Endodermal cell (in vitro differentiated cells): ENCODE data around the gene CERS6. TPM values are rescaled to one million over a fixed set of nuclear protein-coding genes. Genes with fewer than 3 reads are reported as not detected.

ENCODE experiments used
- DNase-seq: peaks from one replicate; pipeline ENCODE4 v3.0.0-alpha.2; 2017
- H3K27ac ChIP-seq: 2 replicates; pipeline ENCODE4 v1.5.1; 2013; ENCODE audit warnings: mild to moderate bottlenecking, low read depth, low read length, moderate library complexity
- H3K27me3 ChIP-seq: 2 replicates; pipeline ENCODE4 v1.6.1; 2013; ENCODE audit warnings: mild to moderate bottlenecking, low read length, moderate library complexity; ENCODE audit not compliant: insufficient read depth, control insufficient read depth, poor library complexity, severe bottlenecking
- H3K36me3 ChIP-seq: 2 replicates; pipeline ENCODE4 v1.7.0; 2013; ENCODE audit warnings: mild to moderate bottlenecking, low read length, moderate library complexity; ENCODE audit not compliant: control insufficient read depth, insufficient read depth
- H3K4me1 ChIP-seq: one replicate; pipeline ENCODE4 v1.7.0; 2013; ENCODE audit warnings: low read length; ENCODE audit not compliant: control insufficient read depth, insufficient read depth
- H3K4me3 ChIP-seq: 2 replicates; pipeline ENCODE4 v1.5.1; 2013; ENCODE audit warnings: mild to moderate bottlenecking, low read length, moderate library complexity
- H3K9ac ChIP-seq: 2 replicates; pipeline ENCODE4 v1.6.1; 2013; ENCODE audit warnings: mild to moderate bottlenecking, low read length, moderate library complexity; ENCODE audit not compliant: poor library complexity, severe bottlenecking; ENCODE audit errors: extremely low read depth
- H3K9me3 ChIP-seq: 2 replicates; pipeline ENCODE4 v1.6.1; 2013; ENCODE audit warnings: mild to moderate bottlenecking, low read length, moderate library complexity; ENCODE audit not compliant: control insufficient read depth
- H3K27ac Mint-ChIP-seq: 2 replicates; pipeline ENCODE4 v1.8.0; 2020; ENCODE audit warnings: mixed read lengths
- H3K27me3 Mint-ChIP-seq: 2 replicates; pipeline ENCODE4 v1.8.0; 2021; ENCODE audit warnings: mild to moderate bottlenecking, mixed read lengths; ENCODE audit not compliant: insufficient read depth
- H3K36me3 Mint-ChIP-seq: 2 replicates; pipeline ENCODE4 v1.8.0; 2020; ENCODE audit warnings: low read depth, mixed read lengths
- H3K4me1 Mint-ChIP-seq: 2 replicates; pipeline ENCODE4 v1.8.0; 2020; ENCODE audit warnings: mixed read lengths
- H3K4me3 Mint-ChIP-seq: 2 replicates; pipeline ENCODE4 v1.8.0; 2020; ENCODE audit warnings: mild to moderate bottlenecking, moderate library complexity, mixed read lengths
- H3K9me3 Mint-ChIP-seq: 2 replicates; pipeline ENCODE4 v1.8.0; 2020; ENCODE audit warnings: mild to moderate bottlenecking, mixed read lengths
- CTCF ChIP-seq: fragments of 200-600 bp; sonication (generic); conservative IDR thresholded peaks from 2 replicates; pipeline ENCODE4 v1.5.0; 2021; ENCODE audit warnings: antibody characterized with exemption, mild to moderate bottlenecking
- WGBS, 2 experiments: methylation state at CpG; one replicate each; pipeline versions ENCODE4 v1.1.5 to v1.1.7; 2013; ENCODE audit warnings: missing lambda C conversion rate in 2 of 2, mixed read lengths in 1 of 2; ENCODE audit not compliant: insufficient coverage in 1 of 2, insufficient read length in 1 of 2; 5-methylcytosine and 5-hydroxymethylcytosine counted together
- total RNA-seq, 2 donors: library from RNA; stranded (reverse); fragmentation: NEBNext Ultra II Directional in 1 of 2; extraction: Animal tissue kit (Norgen Biotek cat#: 25700) in 1 of 2; gene quantifications; 2 replicates in 1 of 2; 3 replicates in 1 of 2; pipeline ENCODE4 v1.2.1, GENCODE V29; 2021

The CERS6 gene
- total RNA-seq, 2 donors from 2014 or later = 41.3 to 52.0 TPM

- peaks cover 26% of the 10 kb centered on the region for H3K4me1 ChIP-seq
- DNase-seq = no peak
- H3K9ac ChIP-seq = no peak overlapping the region
- no peaks in the 10 kb centered on the region for H3K9me3 ChIP-seq
- Mint-ChIP-seq H3K27me3 (no peaks in the 10 kb centered on the region), H3K4me3 (no peak overlapping the region), H3K36me3 (no peaks in the 10 kb centered on the region), H3K4me1 (peaks cover 63% of the 10 kb centered on the region), H3K9me3 (no peaks in the 10 kb centered on the region), H3K27ac (no peak overlapping the region)
- no peak overlapping the region for H3K4me3 ChIP-seq
- H3K36me3 ChIP-seq = no peaks in the 10 kb centered on the region
- H3K27ac ChIP-seq = no peak overlapping the region
- TF ChIP-seq CTCF = no peak
- no peaks in the 10 kb centered on the region for H3K27me3 ChIP-seq
These were observed 353.5 kb downstream of the CERS6 start for GRCh38 chr2:168809537-168809936.

GRCh38 chr2:168810235-168810634 is 354.2 kb downstream of the CERS6 start:
- no peak for DNase-seq
- Mint-ChIP-seq H3K4me1 (peaks cover 67% of the 10 kb centered on the region), H3K27me3 (no peaks in the 10 kb centered on the region), H3K36me3 (no peaks in the 10 kb centered on the region), H3K27ac (no peak overlapping the region), H3K4me3 (no peak overlapping the region), H3K9me3 (no peaks in the 10 kb centered on the region)
- 89 to 100% methylated on average over 2 of the region's 2 CpGs for WGBS, 2 experiments
- Histone ChIP-seq H3K4me3 (no peak overlapping the region), H3K27me3 (no peaks in the 10 kb centered on the region), H3K4me1 (peaks cover 30% of the 10 kb centered on the region), H3K9me3 (no peaks in the 10 kb centered on the region), H3K9ac (no peak overlapping the region), H3K27ac (no peak overlapping the region), H3K36me3 (no peaks in the 10 kb centered on the region)
- TF ChIP-seq CTCF = no peak

- H3K4me1 ChIP-seq = peaks cover 29% of the 10 kb centered on the region
- H3K9ac ChIP-seq = no peak overlapping the region
- H3K9me3 ChIP-seq = no peaks in the 10 kb centered on the region
- Mint-ChIP-seq H3K4me1 (peaks cover 76% of the 10 kb centered on the region), H3K9me3 (no peaks in the 10 kb centered on the region), H3K27me3 (no peaks in the 10 kb centered on the region), H3K36me3 (no peaks in the 10 kb centered on the region), H3K27ac (no peak overlapping the region), H3K4me3 (no peak overlapping the region)
- H3K4me3 ChIP-seq = no peak overlapping the region
- WGBS, 2 experiments = 85 to 96% methylated on average over 2 to 3 of the region's 3 CpGs
- H3K27me3 ChIP-seq = no peaks in the 10 kb centered on the region
- no peak for DNase-seq
- no peaks in the 10 kb centered on the region for H3K36me3 ChIP-seq
- no peak overlapping the region for H3K27ac ChIP-seq
- no peak for TF ChIP-seq CTCF
These were observed 355.6 kb downstream of the CERS6 start for GRCh38 chr2:168811696-168812095.
